Esophagus squamous epithelium (tissue), 5 donors: Measurements from ENCODE around the gene FOXP4. TPM values are rescaled to one million over a fixed set of nuclear protein-coding genes. Genes with fewer than 3 reads are reported as not detected.

Experiments
- DNase-seq: peaks from one replicate; lab custom pipeline; 2025; lab: John Stamatoyannopoulos, UW
- H3K27ac ChIP-seq, 4 donors: fragments of 200-600 bp; sonication (generic); one replicate each; pipeline ENCODE4 v1.5.1; 2016 to 2019; ENCODE audit warnings: mild to moderate bottlenecking in 1 of 4
- H3K27me3 ChIP-seq, 4 donors: fragments of 200-600 bp; sonication (generic); 1 replicate in 3 of 4; 2 replicates in 1 of 4; pipeline versions ENCODE4 v1.5.1 to v1.6.0; 2017 to 2021; ENCODE audit warnings: antibody characterized with exemption in 1 of 4
- H3K36me3 ChIP-seq, 3 donors: fragments of 200-600 bp; sonication (generic); one replicate each; pipeline ENCODE4 v1.5.1; 2016 to 2019
- H3K4me1 ChIP-seq, 3 donors: fragments of 200-600 bp; sonication (generic); one replicate each; pipeline ENCODE4 v1.5.1; 2017 to 2019
- H3K4me3 ChIP-seq, 4 donors: fragments of 200-600 bp; sonication (generic); 1 replicate in 3 of 4; 2 replicates in 1 of 4; pipeline ENCODE4 v1.5.1; 2016 to 2019; ENCODE audit warnings: mild to moderate bottlenecking in 2 of 4, moderate library complexity in 1 of 4
- H3K9me3 ChIP-seq, 3 donors: fragments of 200-600 bp; sonication (generic); one replicate each; pipeline ENCODE4 v1.5.1; 2016 to 2019
- POLR2A ChIP-seq, 4 donors: fragments of 450-650 bp; IDR thresholded peaks; one replicate each; pipeline ENCODE4 v1.6.1; 2017; ENCODE audit warnings: antibody characterized with exemption in 4 of 4, mild to moderate bottlenecking in 4 of 4, moderate library complexity in 3 of 4
- WGBS, 2 donors: methylation state at CpG; one replicate each; pipeline ENCODE4 v1.1.5; 2018; 5-methylcytosine and 5-hydroxymethylcytosine counted together
- intact Hi-C: fragments of 100-400 bp; cut with DNase I; formaldehyde crosslinking; loops from one replicate; pipeline ENCODE4 v1.15.0; 2022
- total RNA-seq, 4 donors: library from RNA; depleted of rRNA; stranded (reverse); fragments of >200 nt; gene quantifications; one replicate each; pipeline ENCODE4 v1.1.0, GENCODE V29; 2016
- TF ChIP-seq, protein P1 (sequence below), 6 experiments: fragments of 450-650 bp in 4 of 6; fragments of 200-600 bp in 2 of 6; sonication (generic) in 2 of 6; IDR thresholded peaks; one replicate each; pipeline ENCODE4 v1.5.1; 2016 to 2019; ENCODE audit warnings: antibody characterized with exemption in 6 of 6, mild to moderate bottlenecking in 4 of 6, moderate library complexity in 4 of 6
- donor health status: DM: yes; HTN: yes; CAD: no.

FOXP4 gene
- total RNA-seq, 4 donors from 2014 or later = 2.2 to 10.3 (median 6.8) TPM

DNA sequence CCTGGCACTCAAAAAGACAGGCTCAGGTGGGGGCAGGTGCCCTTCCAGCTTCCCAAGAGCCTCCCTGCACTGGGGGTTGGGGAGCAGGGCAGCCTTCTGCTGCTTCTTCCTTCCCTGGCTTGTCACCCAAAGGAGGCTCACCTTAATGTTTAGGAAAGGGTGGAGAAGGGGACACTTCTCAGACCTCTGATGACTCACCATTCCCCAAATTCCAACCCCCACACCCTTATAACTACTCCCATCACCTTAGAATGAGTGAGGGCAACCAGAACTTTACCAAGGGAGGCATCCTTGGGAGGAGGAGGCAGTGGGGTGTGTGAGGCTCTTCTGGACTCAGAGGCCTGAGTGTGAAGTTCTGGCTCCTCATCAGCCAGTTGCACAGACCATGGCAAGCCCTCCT, 15.2 kb upstream of the FOXP4 start:
- TF ChIP-seq, protein P1, sequence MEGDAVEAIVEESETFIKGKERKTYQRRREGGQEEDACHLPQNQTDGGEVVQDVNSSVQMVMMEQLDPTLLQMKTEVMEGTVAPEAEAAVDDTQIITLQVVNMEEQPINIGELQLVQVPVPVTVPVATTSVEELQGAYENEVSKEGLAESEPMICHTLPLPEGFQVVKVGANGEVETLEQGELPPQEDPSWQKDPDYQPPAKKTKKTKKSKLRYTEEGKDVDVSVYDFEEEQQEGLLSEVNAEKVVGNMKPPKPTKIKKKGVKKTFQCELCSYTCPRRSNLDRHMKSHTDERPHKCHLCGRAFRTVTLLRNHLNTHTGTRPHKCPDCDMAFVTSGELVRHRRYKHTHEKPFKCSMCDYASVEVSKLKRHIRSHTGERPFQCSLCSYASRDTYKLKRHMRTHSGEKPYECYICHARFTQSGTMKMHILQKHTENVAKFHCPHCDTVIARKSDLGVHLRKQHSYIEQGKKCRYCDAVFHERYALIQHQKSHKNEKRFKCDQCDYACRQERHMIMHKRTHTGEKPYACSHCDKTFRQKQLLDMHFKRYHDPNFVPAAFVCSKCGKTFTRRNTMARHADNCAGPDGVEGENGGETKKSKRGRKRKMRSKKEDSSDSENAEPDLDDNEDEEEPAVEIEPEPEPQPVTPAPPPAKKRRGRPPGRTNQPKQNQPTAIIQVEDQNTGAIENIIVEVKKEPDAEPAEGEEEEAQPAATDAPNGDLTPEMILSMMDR (IDR thresholded peaks at IDR 0.05) = no peak
- TF ChIP-seq POLR2A (IDR thresholded peaks at IDR 0.05) = no peak
- H3K27me3 ChIP-seq = peaks cover 0 to 94% (median 3%) of the 10 kb centered on the region in 4 donors
- no peaks in the 10 kb centered on the region for H3K36me3 ChIP-seq
- DNase-seq = no peak
- H3K27ac ChIP-seq = no peak overlapping the region
- no peaks in the 10 kb centered on the region for H3K9me3 ChIP-seq
- H3K4me3 ChIP-seq = no peak overlapping the region
- intact Hi-C loops = no loop called here
- H3K4me1 ChIP-seq = peaks cover 0 to 35% (median 16%) of the 10 kb centered on the region in 3 donors

DNA sequence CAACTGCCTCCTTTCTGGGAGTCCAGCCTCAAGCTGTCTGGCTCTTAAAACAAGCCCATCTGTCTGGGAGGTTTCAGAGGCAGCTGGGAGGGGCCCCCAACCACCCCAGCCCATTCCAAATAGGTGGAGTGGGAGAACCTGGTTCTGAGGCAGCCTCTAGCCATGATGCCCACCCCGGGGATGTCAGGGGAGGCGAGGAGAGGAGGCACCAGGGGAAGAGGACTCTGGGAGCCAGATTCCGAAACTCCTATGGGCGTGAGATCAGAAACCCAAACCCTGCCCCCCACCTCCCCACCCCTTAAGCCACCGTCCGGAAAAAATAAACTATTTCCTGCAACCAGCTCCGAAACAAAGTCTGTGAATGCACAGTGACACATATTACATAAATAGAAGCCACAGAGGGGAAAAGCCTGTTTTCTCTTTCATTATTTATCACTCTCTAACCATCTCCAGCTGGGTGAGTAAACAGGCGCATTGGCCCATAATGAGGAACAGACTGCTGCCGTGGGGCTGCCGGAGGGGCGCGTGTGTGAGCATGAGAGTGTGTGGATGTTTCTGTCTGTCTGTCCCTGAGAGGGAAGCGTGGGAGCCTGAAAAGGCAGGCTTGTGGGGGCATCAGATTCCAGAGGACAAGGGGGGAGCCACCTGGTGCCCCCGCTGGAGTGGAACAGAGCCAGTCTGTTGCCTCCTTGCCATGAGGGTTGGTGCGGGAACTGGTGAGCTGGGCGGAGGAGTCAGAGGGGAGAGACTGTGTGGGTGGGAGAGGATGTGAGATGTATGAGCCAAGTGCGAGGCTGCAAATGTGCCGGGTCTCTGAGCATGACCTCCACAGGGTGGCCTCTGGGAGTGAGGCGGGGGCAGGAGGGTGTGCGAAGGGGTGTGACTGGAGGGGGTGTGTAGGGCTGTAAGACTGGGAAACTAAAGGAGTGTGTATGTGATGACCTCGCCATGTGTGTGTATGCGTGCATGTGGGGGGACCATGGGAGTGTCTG, 14.3 kb upstream of the FOXP4 start:
- 38 to 48% methylated on average over 21 to 22 of the region's 22 CpGs for WGBS, 2 donors
- DNase-seq = no peak

DNA sequence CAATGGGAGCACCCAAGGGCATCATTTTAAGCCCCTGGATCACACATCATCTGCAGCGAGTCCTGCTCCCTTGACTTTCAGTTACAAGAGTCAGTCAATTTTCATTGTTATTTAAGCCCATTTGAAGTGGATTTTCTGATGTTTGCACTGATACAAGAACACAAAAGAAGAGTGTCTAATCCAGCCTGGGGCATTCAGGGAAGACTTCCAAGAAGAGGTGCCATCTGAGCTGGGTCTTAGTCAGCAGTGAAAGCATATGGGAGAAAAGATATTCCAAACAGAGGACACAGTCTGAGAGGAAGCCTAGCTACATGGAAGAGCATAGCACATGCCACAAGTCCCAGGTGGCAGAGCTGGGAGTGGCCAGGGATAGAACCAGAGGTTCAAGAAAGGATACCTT, 10.4 kb upstream of the FOXP4 start:
- Histone ChIP-seq H3K27me3 (peaks cover 0 to 63% (median 0%) of the 10 kb centered on the region in 4 donors), H3K4me3 (no peak overlapping the region), H3K27ac (no peak overlapping the region), H3K36me3 (no peaks in the 10 kb centered on the region), H3K9me3 (no peaks in the 10 kb centered on the region), H3K4me1 (peaks cover 7 to 45% (median 19%) of the 10 kb centered on the region in 3 donors)
- no peak for TF ChIP-seq POLR2A (IDR thresholded peaks at IDR 0.05)
- TF ChIP-seq, protein P1 (IDR thresholded peaks at IDR 0.05) = no peak
- no peak for DNase-seq
- 62 to 71% methylated on average over 1 of the region's 1 CpG for WGBS, 2 donors
- intact Hi-C loops = no loop called here

More for the DNA sequence above, 14.3 kb upstream of the FOXP4 start:
- Histone ChIP-seq H3K4me1 (peaks cover 4 to 44% (median 21%) of the 10 kb centered on the region in 3 donors), H3K27me3 (peaks cover 0 to 87% (median 3%) of the 10 kb centered on the region in 4 donors), H3K4me3 (peak overlapping the region in 2 of 4 donors; percentile 11 to 41), H3K27ac (no peak overlapping the region), H3K36me3 (no peaks in the 10 kb centered on the region), H3K9me3 (no peaks in the 10 kb centered on the region)
- intact Hi-C loops = no loop called here
- TF ChIP-seq, protein P1 (IDR thresholded peaks at IDR 0.05) = no peak
- no peak for TF ChIP-seq POLR2A (IDR thresholded peaks at IDR 0.05)

DNA sequence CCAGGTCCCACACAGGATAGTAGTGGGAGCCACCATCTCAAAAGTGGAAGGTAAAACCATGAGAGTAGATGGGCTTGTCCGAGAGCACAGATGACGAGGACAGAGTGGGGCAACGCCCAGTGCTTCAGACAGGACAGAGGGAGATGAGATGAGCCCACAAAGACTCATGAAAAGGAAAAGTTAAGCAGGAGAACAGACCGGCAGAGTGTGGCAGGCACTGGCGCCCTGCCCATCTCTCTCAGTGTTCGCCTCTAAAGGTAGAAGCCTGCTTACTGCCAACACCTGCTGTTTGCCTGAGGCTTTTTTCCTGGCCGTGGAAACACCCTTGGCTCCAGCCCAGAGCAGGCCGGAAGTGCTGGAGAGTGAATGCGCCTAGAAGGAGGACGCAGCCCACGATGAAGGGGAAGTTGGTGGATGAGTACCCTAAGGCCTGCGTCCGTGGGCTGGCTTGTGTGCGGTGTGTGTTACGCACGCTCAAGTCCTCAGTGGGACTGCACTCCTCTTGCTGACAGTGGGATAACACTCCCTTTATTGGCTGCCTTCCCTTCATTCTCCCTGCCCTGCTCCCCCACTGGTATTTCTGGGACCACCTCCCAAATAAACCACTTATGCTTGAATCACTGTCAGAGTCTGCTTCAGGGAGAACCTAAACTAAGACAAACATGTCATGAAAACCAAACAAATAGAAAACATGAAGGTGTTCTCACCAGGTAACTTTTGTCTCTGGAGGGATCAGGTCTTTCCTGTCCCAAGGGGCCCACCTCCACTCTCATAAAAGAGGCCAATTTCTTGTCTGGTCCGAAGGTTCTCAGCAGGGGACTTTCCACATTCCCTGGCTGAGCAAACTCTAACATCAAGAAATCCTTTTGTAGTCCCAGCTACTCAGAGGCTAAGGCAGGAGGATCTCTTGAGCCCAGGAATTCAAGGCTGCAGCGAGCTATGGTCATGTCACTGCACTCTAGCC, 9.1 kb upstream of the FOXP4 start:
- H3K4me3 ChIP-seq = no peak overlapping the region
- peaks cover 7 to 33% (median 13%) of the 10 kb centered on the region in 3 donors for H3K4me1 ChIP-seq
- 33 to 42% methylated on average over 17 to 18 of the region's 18 CpGs for WGBS, 2 donors
- TF ChIP-seq POLR2A (IDR thresholded peaks at IDR 0.05) = no peak
- TF ChIP-seq, protein P1 (IDR thresholded peaks at IDR 0.05) = no peak
- peaks cover 0 to 51% (median 0%) of the 10 kb centered on the region in 4 donors for H3K27me3 ChIP-seq
- no peak for DNase-seq
- H3K9me3 ChIP-seq = no peaks in the 10 kb centered on the region
- H3K27ac ChIP-seq = no peak overlapping the region
- H3K36me3 ChIP-seq = no peaks in the 10 kb centered on the region
- intact Hi-C loops = no loop called here
